NCI-H526 treated with DMSO at 0.1 percent for 48 hours (cell line): ENCODE data around the gene HNRNPCL2.
"Not testable (repeated sequence)": the region's sequence is repeated elsewhere in the genome, so short reads cannot be mapped to it uniquely, and the experiment has no call there.

Source experiments
- DNase-seq: peaks from one replicate; lab custom pipeline; 2025; lab: John Stamatoyannopoulos, UW

The HNRNPCL2 gene

DNA sequence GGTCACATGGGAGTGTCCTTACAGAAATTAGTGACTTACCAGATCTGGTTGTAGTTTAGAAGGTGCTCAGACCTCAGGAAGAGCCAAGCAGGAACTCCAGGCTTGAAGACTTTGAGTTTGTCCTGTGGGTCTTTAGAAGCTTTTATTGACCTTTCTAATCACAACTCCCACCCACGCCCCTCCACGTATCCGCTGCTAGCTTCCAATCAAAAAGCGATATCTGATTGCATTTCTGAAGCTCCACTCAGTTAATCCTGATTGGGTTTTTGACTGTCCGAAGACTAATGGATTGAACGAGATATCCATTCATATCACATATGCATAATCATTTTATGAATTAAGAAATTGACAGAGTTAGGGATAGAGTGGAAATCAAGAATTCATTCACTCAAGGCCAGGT, at the start of gene HNRNPCL2:
TSS of gene HNRNPCL2 (minus strand) at position 101 of the 400 bp plus-strand sequence. CDS start 454 bp downstream, outside the sequence.
- not testable (repeated sequence) for DNase-seq

DNA sequence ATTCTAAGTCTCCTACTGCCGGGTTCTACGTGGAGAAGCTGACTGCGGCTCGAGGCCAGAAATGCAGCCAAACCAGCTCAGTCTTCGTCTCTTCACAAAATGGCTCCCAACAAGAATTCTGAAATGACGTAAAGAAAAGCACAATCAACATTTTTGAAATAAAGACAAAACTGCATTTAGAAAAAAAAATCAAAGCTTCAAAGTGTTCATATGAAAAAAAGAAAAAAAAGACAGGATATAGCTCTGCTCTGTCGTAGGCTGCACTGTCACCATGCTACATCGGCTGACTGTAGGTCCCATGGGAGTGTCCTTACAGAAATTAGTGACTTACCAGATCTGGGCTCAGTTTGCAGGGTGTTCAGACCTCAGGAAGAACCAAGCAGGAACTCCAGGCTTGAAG, 48.9 kb upstream of the HNRNPCL2 start, which contains the start of gene HNRNPCL4:
TSS of gene HNRNPCL4 (minus strand) at position 101 of the 400 bp plus-strand sequence. CDS start 164 bp downstream, outside the sequence.
- DNase-seq: not testable (repeated sequence)

DNA sequence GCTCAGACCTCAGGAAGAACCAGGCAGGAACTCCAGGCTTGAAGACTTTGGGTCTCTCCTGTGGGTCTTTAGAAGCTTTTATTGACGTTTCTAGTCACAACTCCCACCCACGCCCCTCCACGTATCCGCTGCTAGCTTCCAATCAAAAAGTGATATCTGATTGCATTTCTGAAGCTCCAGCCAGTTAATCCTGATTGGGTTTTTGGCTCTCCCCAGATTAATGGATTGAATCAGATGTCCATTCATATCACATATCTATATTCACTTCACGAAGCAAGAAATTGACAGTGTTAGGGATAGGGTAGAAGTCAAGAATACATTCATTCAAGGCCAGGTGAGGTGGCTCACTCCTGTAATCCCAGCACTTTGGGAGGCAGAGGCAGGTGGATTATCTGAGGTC, 39.3 kb upstream of the HNRNPCL2 start, which contains the start of gene PRAMEF26:
TSS of gene PRAMEF26 (minus strand) at position 101 of the 400 bp plus-strand sequence. CDS start 2,914 bp downstream, outside the sequence.
- DNase-seq: not testable (repeated sequence)

DNA sequence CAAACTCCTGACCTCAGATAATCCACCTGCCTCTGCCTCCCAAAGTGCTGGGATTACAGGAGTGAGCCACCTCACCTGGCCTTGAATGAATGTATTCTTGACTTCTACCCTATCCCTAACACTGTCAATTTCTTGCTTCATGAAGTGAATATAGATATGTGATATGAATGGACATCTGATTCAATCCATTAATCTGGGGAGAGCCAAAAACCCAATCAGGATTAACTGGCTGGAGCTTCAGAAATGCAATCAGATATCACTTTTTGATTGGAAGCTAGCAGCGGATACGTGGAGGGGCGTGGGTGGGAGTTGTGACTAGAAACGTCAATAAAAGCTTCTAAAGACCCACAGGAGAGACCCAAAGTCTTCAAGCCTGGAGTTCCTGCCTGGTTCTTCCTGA, 46.2 kb downstream of the HNRNPCL2 start, which contains the start of gene PRAMEF25:
TSS of gene PRAMEF25 (plus strand) at position 301 of the 400 bp plus-strand sequence. CDS start 2,920 bp downstream, outside the sequence.
- not testable (repeated sequence) for DNase-seq
